Duodenal mucosa (tissue), 2 donors: ENCODE measurements around the gene LRRC36.
"Not testable (repeated sequence)": the region's sequence is repeated elsewhere in the genome, so short reads cannot be mapped to it uniquely, and the experiment has no call there.

Source experiments
- H3K27ac ChIP-seq: one replicate; pipeline ENCODE4 v1.7.0; 2013; ENCODE audit warnings: low read depth, low read length
- H3K27me3 ChIP-seq, 2 donors: one replicate each; pipeline ENCODE4 v1.7.0; 2013; ENCODE audit warnings: low read length in 2 of 2, control low read depth in 1 of 2; ENCODE audit not compliant: insufficient read depth in 2 of 2, control insufficient read depth in 1 of 2
- H3K36me3 ChIP-seq, 2 donors: one replicate each; pipeline ENCODE4 v1.7.0; 2013; ENCODE audit warnings: low read length in 2 of 2, control low read depth in 1 of 2; ENCODE audit not compliant: insufficient read depth in 2 of 2, control insufficient read depth in 1 of 2
- H3K4me1 ChIP-seq, 2 donors: one replicate each; pipeline ENCODE4 v1.7.0; 2013; ENCODE audit warnings: low read length in 2 of 2, control low read depth in 1 of 2; ENCODE audit not compliant: insufficient read depth in 2 of 2, control insufficient read depth in 1 of 2
- H3K4me3 ChIP-seq, 2 donors: one replicate each; pipeline ENCODE4 v1.7.0; 2013; ENCODE audit warnings: low read length in 2 of 2, low read depth in 1 of 2
- H3K9ac ChIP-seq, 2 donors: one replicate each; pipeline ENCODE4 v1.7.0; 2013; ENCODE audit warnings: low read length in 2 of 2, low read depth in 1 of 2
- H3K9me3 ChIP-seq, 2 donors: one replicate each; pipeline ENCODE4 v1.7.0; 2013; ENCODE audit warnings: low read length in 2 of 2, control low read depth in 1 of 2; ENCODE audit not compliant: control insufficient read depth in 1 of 2

LRRC36 gene

DNA sequence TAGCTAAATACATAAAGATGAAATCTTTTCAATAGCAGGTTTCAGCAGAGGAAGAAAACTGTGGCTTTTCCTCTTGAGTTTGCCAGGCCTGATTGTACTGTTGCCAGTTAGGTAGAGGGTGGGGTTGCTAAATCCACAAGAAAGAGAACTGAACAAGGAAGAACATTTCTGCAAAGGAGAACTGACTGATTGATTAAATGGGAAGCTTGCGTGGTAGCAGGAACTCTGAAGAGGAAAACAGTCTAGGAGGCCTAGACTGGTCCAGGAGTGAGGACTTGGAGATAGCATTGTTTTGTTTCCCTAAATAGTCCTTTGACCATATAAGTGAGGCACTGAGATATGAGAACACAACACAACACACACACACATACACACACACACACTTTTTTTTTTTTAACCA, 18.8 kb downstream of the LRRC36 start:
- no peaks in the 10 kb centered on the region for H3K9me3 ChIP-seq
- H3K27me3 ChIP-seq, result no peaks in the 10 kb centered on the region
- no peaks in the 10 kb centered on the region for H3K36me3 ChIP-seq
- H3K9ac ChIP-seq, result no peak overlapping the region
- H3K4me3 ChIP-seq, result no peak overlapping the region
- H3K4me1 ChIP-seq, result no peaks in the 10 kb centered on the region
- H3K27ac ChIP-seq, result no peak overlapping the region

GRCh38 chr16:67346341-67346740, 19.7 kb downstream of the LRRC36 start:
- H3K27ac ChIP-seq, result no peak overlapping the region
- no peaks in the 10 kb centered on the region for H3K4me1 ChIP-seq
- no peaks in the 10 kb centered on the region for H3K27me3 ChIP-seq
- no peak overlapping the region for H3K4me3 ChIP-seq
- H3K9me3 ChIP-seq, result no peaks in the 10 kb centered on the region
- no peak overlapping the region for H3K9ac ChIP-seq
- H3K36me3 ChIP-seq, result no peaks in the 10 kb centered on the region

- H3K36me3 ChIP-seq, result no peaks in the 10 kb centered on the region
- no peak overlapping the region for H3K27ac ChIP-seq
- no peaks in the 10 kb centered on the region for H3K27me3 ChIP-seq
- H3K4me1 ChIP-seq, result no peaks in the 10 kb centered on the region
- no peaks in the 10 kb centered on the region for H3K9me3 ChIP-seq
- no peak overlapping the region for H3K4me3 ChIP-seq
- no peak overlapping the region for H3K9ac ChIP-seq
Measured at GRCh38 chr16:67349172-67349571, 22.6 kb downstream of the LRRC36 start.

- no peaks in the 10 kb centered on the region for H3K27me3 ChIP-seq
- no peaks in the 10 kb centered on the region for H3K4me1 ChIP-seq
- H3K9me3 ChIP-seq, result no peaks in the 10 kb centered on the region
- H3K9ac ChIP-seq, result no peak overlapping the region
- no peaks in the 10 kb centered on the region for H3K36me3 ChIP-seq
- H3K4me3 ChIP-seq, result no peak overlapping the region
- no peak overlapping the region for H3K27ac ChIP-seq
Measured at GRCh38 chr16:67350324-67350723, 23.7 kb downstream of the LRRC36 start.

- not testable (repeated sequence) for H3K27ac ChIP-seq, H3K9me3 ChIP-seq, H3K9ac ChIP-seq, H3K4me3 ChIP-seq, H3K4me1 ChIP-seq, H3K27me3 ChIP-seq, H3K36me3 ChIP-seq
Measured at GRCh38 chr16:67352463-67352862, 25.8 kb downstream of the LRRC36 start.

GRCh38 chr16:67356396-67356795, 29.8 kb downstream of the LRRC36 start:
- H3K4me3 ChIP-seq, result no peak overlapping the region
- H3K36me3 ChIP-seq, result no peaks in the 10 kb centered on the region
- H3K9me3 ChIP-seq, result no peaks in the 10 kb centered on the region
- H3K4me1 ChIP-seq, result peaks cover 0 to 4% of the 10 kb centered on the region in 2 donors
- H3K27me3 ChIP-seq, result no peaks in the 10 kb centered on the region
- H3K9ac ChIP-seq, result no peak overlapping the region
- no peak overlapping the region for H3K27ac ChIP-seq

GRCh38 chr16:67357561-67357960, 30.9 kb downstream of the LRRC36 start:
- Histone ChIP-seq H3K9me3 (no peaks in the 10 kb centered on the region), H3K4me1 (peaks cover 0 to 4% of the 10 kb centered on the region in 2 donors), H3K27me3 (no peaks in the 10 kb centered on the region), H3K27ac (no peak overlapping the region), H3K9ac (no peak overlapping the region), H3K4me3 (no peak overlapping the region), H3K36me3 (no peaks in the 10 kb centered on the region)

DNA sequence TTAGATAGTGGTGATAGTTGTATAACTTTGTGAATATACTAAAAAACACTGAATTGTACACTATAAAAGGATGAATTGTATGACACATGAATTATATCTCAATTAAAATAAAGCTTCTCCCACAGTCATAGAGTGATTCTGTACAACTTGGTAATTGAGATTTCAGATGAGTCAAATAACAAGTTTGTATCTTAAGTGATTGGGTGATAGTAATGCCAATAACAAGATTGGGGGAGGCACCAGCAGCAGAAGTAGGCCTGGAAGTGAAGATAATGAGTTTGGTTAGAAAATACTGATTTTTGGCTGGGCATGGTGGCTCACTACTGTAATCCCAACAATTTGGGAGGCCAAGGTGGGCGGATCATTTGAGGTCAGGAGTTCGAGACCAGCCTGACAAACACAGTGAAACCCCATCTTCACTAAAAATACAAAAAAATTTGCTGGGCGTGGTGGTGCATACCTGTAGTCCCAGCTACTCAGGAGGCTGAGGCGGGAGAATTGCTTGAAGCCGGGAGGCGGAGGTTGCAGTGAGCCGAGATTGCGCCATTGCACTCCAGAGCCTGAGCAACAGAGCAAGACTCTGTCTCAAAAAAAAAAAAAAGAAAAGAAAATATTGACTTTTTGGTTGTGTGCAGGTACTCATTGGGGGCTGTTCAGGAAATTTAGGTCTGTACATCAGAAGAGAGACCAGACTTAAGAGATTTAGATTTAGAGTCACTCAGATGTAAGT, 33.1 kb downstream of the LRRC36 start:
- not testable (repeated sequence) for H3K36me3 ChIP-seq, H3K9me3 ChIP-seq, H3K4me3 ChIP-seq, H3K27ac ChIP-seq, H3K27me3 ChIP-seq, H3K9ac ChIP-seq
- H3K4me1 ChIP-seq, result peaks cover 9 to 21% of the 10 kb centered on the region in 2 donors

- Histone ChIP-seq H3K4me3 (no peak overlapping the region), H3K4me1 (peaks cover 13 to 27% of the 10 kb centered on the region in 2 donors), H3K9ac (no peak overlapping the region), H3K36me3 (no peaks in the 10 kb centered on the region), H3K9me3 (no peaks in the 10 kb centered on the region), H3K27ac (no peak overlapping the region), H3K27me3 (no peaks in the 10 kb centered on the region)
Measured at GRCh38 chr16:67361038-67361437, 34.4 kb downstream of the LRRC36 start.

DNA sequence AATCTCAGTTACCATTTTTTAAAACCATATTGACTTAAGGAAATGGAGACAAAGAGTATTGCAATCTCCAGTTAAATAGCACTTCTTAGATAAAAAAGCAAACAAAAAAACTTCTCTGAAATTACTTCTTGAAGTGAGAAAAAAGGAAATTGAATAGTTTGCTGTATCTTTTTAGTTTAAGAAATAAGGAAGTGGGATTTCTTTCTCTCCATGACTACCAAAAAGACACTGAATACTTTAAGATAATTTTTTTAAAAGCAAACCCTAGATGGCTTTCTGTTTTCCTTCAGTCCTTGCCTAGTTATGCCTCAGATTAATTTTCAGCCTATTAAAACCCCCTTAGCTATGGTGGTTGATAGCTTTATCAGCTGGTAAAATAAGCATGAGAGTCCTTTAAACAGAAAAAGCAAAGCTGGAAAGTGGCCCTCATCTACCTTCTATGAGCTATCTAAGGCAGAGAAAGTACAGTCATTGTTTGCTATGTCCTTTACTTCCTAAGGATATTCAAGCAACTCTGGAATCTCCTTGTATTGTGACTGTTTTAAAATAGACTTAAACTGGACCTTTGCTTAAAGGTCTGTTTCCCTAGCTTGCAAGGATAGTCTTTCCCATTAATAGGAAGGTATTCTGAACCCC, 38.1 kb downstream of the LRRC36 start:
- H3K27ac ChIP-seq, result no peak overlapping the region
- H3K27me3 ChIP-seq, result no peaks in the 10 kb centered on the region
- no peak overlapping the region for H3K4me3 ChIP-seq
- no peaks in the 10 kb centered on the region for H3K36me3 ChIP-seq
- peak overlapping the region in 1 of 2 donors; percentile 22 for H3K9ac ChIP-seq
- no peaks in the 10 kb centered on the region for H3K9me3 ChIP-seq
- peaks cover 13 to 23% of the 10 kb centered on the region in 2 donors for H3K4me1 ChIP-seq
